Suprapubic skin (tissue), 4 donors: ENCODE measurements around the gene RASAL1. TPM values are rescaled to one million over a fixed set of nuclear protein-coding genes. Genes with fewer than 3 reads are reported as not detected.
A peak's percentile ranks its signal among the peaks of the same experiment; 100 is the strongest.

Source experiments
- DNase-seq, 2 donors: peaks; one replicate each; pipeline ENCODE4 v3.0.0-alpha.2; 2019; ENCODE audit warnings: low spot score in 2 of 2
- H3K27ac ChIP-seq: fragments of 200-600 bp; sonication (generic); one replicate; pipeline ENCODE4 v1.5.1; 2019
- H3K27me3 ChIP-seq: fragments of 200-600 bp; sonication (generic); one replicate; pipeline ENCODE4 v1.5.1; 2019
- H3K36me3 ChIP-seq: fragments of 200-600 bp; sonication (generic); one replicate; pipeline ENCODE4 v1.5.1; 2019
- H3K4me1 ChIP-seq: fragments of 200-600 bp; sonication (generic); one replicate; pipeline ENCODE4 v1.5.1; 2019
- H3K4me3 ChIP-seq: fragments of 200-600 bp; sonication (generic); one replicate; pipeline ENCODE4 v1.5.1; 2019; ENCODE audit warnings: mild to moderate bottlenecking
- H3K9me3 ChIP-seq: fragments of 200-600 bp; sonication (generic); one replicate; pipeline ENCODE4 v1.5.1; 2019
- CTCF ChIP-seq, 2 donors: fragments of 200-600 bp in 1 of 2; fragments of 450-650 bp in 1 of 2; sonication (generic) in 1 of 2; IDR thresholded peaks; one replicate each; pipeline ENCODE4 v1.5.1; 2016 to 2019; ENCODE audit warnings: antibody characterized with exemption in 2 of 2, mild to moderate bottlenecking in 1 of 2, moderate library complexity in 1 of 2
- EP300 ChIP-seq: sonication (generic); formaldehyde crosslinking; IDR thresholded peaks from one replicate; pipeline ENCODE4 v1.6.1; 2017; ENCODE audit warnings: antibody characterized with exemption
- POLR2A ChIP-seq, 2 donors: fragments of 450-650 bp; IDR thresholded peaks; one replicate each; pipeline ENCODE4 v1.6.1; 2017; ENCODE audit warnings: antibody characterized with exemption in 2 of 2, mild to moderate bottlenecking in 2 of 2, moderate library complexity in 2 of 2
- POLR2AphosphoS5 ChIP-seq, 3 donors: sonication (generic); formaldehyde crosslinking; IDR thresholded peaks; one replicate each; pipeline ENCODE4 v1.6.1; 2017; ENCODE audit warnings: antibody characterized with exemption in 3 of 3
- WGBS: methylation state at CpG from one replicate; pipeline ENCODE4 v1.1.5; 2018; 5-methylcytosine and 5-hydroxymethylcytosine counted together
- total RNA-seq, 4 donors: library from RNA; depleted of rRNA; stranded (reverse); fragments of >200 nt; gene quantifications; one replicate each; pipeline ENCODE4 v1.1.0, GENCODE V29; 2016

Gene RASAL1
- total RNA-seq, 4 donors from 2014 or later, result 19.8 to 39.0 (median 32.5) TPM

DNA sequence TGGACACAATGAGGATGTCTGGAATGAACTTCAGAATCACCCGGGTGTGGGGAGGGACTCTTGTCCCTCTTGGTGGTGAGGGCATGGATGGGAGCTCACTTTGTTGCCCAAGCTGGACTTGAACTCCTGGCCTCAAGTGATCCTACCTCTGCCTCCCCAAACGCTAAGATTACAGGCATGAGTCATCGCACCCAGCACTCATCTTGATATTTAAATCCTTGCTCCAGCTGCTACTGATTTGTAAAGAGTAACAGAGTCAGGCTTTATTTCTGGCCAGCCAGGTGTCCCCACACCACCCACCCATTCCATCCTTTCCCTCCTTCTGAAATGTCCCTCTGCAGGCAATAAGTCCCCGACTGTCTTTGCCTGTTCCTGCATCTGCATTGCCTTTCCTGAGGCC lies 44.8 kb upstream of the RASAL1 start:
- peaks cover 56% of the 10 kb centered on the region for H3K36me3 ChIP-seq
- TF ChIP-seq EP300 (no peak), CTCF (IDR thresholded peaks at IDR 0.05) (no peak), POLR2A (IDR thresholded peaks at IDR 0.05) (no peak), POLR2AphosphoS5 (IDR thresholded peaks at IDR 0.05) (no peak)
- no peaks in the 10 kb centered on the region for H3K9me3 ChIP-seq
- no peak overlapping the region for H3K27ac ChIP-seq
- WGBS, result 70% methylated on average over 4 of the region's 4 CpGs
- DNase-seq, result no peak
- H3K4me3 ChIP-seq, result no peak overlapping the region
- peaks cover 19% of the 10 kb centered on the region for H3K4me1 ChIP-seq
- no peaks in the 10 kb centered on the region for H3K27me3 ChIP-seq

DNA sequence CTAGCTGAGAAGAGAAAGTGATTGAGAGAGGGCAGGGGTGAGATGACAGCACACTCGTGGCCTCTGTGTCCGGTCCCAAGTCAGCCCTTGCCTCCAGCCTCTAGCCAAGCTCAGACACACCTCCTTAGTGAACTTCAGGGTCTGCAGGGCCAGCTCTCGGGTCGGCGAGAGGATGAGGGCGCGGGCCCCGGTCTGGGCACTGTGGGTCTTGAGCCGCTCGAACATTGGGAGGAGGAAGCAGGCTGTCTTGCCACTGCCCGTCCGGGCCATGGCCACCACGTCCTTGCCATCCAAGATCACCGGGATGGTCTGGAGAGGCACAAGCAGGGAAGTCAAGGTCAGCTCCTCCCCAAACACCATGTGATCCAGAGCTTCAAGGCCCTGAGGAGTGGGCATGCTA lies 43.5 kb upstream of the RASAL1 start:
- H3K27ac ChIP-seq, result no peak overlapping the region
- peaks cover 14% of the 10 kb centered on the region for H3K4me1 ChIP-seq
- no peak overlapping the region for H3K4me3 ChIP-seq
- WGBS, result 96% methylated on average over 13 of the region's 14 CpGs
- no peaks in the 10 kb centered on the region for H3K27me3 ChIP-seq
- no peak for DNase-seq
- H3K36me3 ChIP-seq, result peaks cover 69% of the 10 kb centered on the region
- H3K9me3 ChIP-seq, result no peaks in the 10 kb centered on the region
- TF ChIP-seq POLR2A (IDR thresholded peaks at IDR 0.05) (no peak), EP300 (no peak)

GRCh38 chr12:113174461-113175384 lies 39.2 kb upstream of the RASAL1 start:
- Histone ChIP-seq H3K27me3 (no peaks in the 10 kb centered on the region), H3K9me3 (no peaks in the 10 kb centered on the region), H3K36me3 (peaks cover 100% of the 10 kb centered on the region), H3K4me1 (no peaks in the 10 kb centered on the region), H3K27ac (no peak overlapping the region), H3K4me3 (no peak overlapping the region)
- WGBS, result 56% methylated on average over 23 of the region's 32 CpGs
- peak in 1 of 2 donors; percentile 77 for DNase-seq
- TF ChIP-seq EP300 (no peak), POLR2A (IDR thresholded peaks at IDR 0.05) (no peak), POLR2AphosphoS5 (IDR thresholded peaks at IDR 0.05) (no peak), CTCF (IDR thresholded peaks at IDR 0.05) (peak; percentile 89 to 99)

GRCh38 chr12:113173081-113173698 lies 37.6 kb upstream of the RASAL1 start:
- WGBS, result 93% methylated on average over 7 of the region's 7 CpGs
- H3K27ac ChIP-seq, result no peak overlapping the region
- no peak for DNase-seq
- H3K9me3 ChIP-seq, result no peaks in the 10 kb centered on the region
- H3K36me3 ChIP-seq, result peaks cover 100% of the 10 kb centered on the region
- H3K4me3 ChIP-seq, result no peak overlapping the region
- H3K27me3 ChIP-seq, result no peaks in the 10 kb centered on the region
- H3K4me1 ChIP-seq, result no peaks in the 10 kb centered on the region
- no peak for TF ChIP-seq POLR2AphosphoS5 (IDR thresholded peaks at IDR 0.05)
- no peak for TF ChIP-seq CTCF (IDR thresholded peaks at IDR 0.05)
- no peak for TF ChIP-seq EP300
- TF ChIP-seq POLR2A (IDR thresholded peaks at IDR 0.05), result no peak

DNA sequence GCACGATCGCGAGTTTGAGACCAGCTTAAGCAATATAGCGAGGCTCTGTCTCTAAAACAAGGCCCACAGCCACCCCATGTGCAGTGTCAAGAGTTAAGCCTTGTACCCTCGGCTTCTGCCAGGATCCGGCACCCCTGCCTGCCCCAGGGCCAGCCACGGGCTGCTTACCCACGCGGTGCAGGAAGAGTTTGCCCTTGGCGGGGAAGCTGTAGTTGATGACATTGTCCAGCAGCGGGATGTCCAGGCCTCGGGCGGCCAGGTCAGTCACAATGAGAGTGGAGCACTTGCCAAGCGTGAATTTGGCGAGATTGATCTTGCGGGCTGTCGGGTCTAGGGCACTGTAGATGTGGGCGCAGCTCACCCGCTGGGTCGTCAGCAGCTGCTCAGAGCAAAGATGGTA lies 36.6 kb upstream of the RASAL1 start:
- H3K36me3 ChIP-seq, result peaks cover 100% of the 10 kb centered on the region
- no peaks in the 10 kb centered on the region for H3K9me3 ChIP-seq
- WGBS, result 93% methylated on average over 20 of the region's 20 CpGs
- DNase-seq, result no peak
- no peaks in the 10 kb centered on the region for H3K4me1 ChIP-seq
- H3K27me3 ChIP-seq, result no peaks in the 10 kb centered on the region
- no peak overlapping the region for H3K4me3 ChIP-seq
- H3K27ac ChIP-seq, result no peak overlapping the region
- no peak for TF ChIP-seq CTCF (IDR thresholded peaks at IDR 0.05)
- no peak for TF ChIP-seq POLR2AphosphoS5 (IDR thresholded peaks at IDR 0.05)
- TF ChIP-seq POLR2A (IDR thresholded peaks at IDR 0.05), result no peak
- TF ChIP-seq EP300, result no peak
